ENCODE results near the gene INTS12.

INTS12 gene

DNA sequence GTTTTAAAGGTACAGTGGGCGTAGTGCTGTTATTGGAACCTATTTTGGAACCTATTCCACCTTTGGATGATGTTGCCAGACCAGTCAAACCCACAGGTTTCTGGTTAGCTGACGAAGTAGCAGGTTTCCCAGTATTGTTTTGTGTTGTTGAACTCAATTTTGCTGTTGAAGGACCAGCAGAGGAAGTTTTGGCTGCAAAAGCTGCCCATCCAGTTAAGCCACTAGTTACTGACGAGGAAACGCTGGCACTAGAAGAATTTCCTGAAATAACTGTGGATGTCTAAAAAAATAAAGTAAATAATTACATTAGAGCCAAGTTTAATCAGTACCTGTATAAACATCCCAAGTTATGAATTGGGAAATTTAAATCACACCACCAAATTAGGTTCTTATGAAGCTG is 25.5 kb downstream of the INTS12 start:
- DNase-seq (ENCODE audit: low read depth), result no peak

GRCh38 chr4:105679186-105679585 is 29.3 kb downstream of the INTS12 start:
- DNase-seq (ENCODE audit: low read depth), result no peak

GRCh38 chr4:105677709-105678108 is 30.8 kb downstream of the INTS12 start:
- no peak for DNase-seq (ENCODE audit: low read depth)

DNA sequence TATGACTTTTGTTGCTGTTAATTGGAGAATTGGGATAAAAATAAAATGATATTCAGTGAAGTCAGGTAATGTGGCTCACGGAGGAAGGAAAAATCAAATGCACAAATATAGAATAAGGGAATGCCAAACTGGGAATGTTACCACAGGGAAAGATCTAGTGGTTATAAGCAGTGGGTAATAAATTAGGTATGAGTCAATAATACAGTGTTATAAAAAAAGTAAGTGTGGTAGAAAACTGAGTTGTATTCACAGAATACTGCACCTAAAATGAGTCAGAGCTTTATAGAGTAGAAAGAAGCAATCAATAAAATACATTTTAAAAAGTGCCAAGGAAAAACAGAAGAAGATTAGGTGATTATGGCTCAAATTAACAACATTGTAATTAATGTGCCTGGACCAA is 34.5 kb downstream of the INTS12 start:
- no peak for DNase-seq (ENCODE audit: low read depth)

- no peak for DNase-seq (ENCODE audit: low read depth)
These were observed 37.2 kb downstream of the INTS12 start for GRCh38 chr4:105671301-105671700.

DNA sequence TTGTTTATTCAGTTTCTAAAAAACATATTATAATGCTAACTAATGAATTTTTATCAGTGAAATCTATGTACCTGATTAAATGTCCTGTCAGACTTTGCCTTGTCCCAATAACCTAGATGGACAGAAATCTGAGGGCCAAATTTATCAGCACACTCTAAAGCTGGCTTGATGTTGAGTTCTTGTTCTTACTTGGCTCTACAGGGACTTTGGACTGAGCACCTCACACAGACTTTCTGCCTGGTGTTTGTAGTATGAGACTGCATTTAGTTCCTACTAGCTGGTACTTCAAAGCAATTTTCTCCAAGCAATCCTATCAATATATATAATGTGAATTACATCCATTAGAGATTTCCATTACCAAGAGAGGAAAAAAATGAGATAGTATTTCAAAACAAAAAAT is 37.8 kb downstream of the INTS12 start:
- no peak for DNase-seq (ENCODE audit: low read depth)

DNA sequence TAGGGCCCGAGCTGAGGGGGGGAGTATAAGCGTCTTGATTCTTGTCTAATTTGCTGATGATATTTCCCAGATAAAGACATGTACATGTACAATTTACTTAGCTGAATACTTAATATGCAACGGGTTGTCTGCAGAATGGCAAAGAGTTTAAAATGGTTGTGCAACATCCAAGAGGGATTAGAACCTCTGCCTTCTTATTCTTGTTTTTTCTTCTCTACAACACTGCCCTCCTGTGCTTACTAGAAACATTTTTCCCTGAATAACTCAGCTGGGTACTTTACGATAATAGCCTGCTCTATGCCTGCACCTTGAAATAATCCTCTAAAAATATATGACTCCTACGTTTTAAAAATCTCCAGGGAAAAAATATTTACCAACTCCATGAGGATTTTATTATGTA is 41.8 kb downstream of the INTS12 start:
- DNase-seq (ENCODE audit: low read depth), result peak; percentile 3

DNA sequence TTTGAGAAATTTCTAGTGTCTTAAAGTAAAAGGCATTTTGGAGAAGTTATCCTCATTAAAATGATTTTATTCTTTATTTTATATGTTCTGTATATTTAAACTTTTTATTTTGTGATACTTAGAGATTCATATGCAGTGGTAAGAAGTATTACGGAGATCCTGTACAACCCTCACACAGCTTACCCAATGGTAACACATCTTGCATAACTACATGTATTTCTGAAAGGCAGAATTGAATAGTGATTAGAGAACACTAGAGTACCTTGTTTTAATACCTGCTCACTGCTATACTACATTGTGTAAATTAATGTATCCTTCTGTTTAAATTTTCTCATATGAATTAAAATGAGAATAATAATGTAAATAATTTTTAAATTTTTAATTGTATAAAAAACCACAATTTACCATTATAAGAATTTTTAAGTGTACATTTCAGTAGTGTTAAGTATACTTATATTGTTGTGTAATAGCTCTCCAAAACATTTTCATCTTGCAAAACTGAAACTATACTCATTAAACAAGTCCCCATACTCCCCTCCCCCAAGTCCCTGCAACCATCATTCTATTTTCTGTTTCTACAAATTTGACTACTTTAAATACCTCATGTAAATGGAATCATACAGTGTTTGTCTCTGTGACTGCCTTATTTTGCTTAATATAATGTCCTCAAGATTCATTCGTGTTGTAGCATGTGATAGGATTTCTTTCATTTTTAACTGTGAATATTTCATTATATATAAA is 45.4 kb downstream of the INTS12 start:
- DNase-seq (ENCODE audit: low read depth), result no peak

- no peak for DNase-seq (ENCODE audit: low read depth)
These were observed 47.5 kb downstream of the INTS12 start for GRCh38 chr4:105661028-105661427.

DNA sequence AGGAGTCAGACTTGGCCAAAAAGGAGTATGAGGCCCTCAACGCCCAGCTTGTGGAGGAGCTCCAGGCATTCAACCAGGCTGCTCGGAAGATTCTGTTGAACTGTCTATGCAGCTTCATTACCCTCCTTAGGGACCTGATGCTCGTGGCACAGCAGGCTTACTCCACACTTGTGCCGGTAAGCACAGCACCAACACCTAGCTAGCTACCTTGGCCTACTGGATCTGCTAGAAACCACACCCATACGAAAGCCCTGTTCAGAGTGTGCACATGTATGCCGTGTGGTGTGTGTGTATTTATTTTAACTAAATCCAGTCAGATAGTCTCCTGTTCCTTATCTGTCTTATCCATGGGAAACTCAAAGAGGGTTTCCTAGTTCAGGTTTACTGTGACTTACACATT is 49.3 kb downstream of the INTS12 start:
- no peak for DNase-seq (ENCODE audit: low read depth)

DNA sequence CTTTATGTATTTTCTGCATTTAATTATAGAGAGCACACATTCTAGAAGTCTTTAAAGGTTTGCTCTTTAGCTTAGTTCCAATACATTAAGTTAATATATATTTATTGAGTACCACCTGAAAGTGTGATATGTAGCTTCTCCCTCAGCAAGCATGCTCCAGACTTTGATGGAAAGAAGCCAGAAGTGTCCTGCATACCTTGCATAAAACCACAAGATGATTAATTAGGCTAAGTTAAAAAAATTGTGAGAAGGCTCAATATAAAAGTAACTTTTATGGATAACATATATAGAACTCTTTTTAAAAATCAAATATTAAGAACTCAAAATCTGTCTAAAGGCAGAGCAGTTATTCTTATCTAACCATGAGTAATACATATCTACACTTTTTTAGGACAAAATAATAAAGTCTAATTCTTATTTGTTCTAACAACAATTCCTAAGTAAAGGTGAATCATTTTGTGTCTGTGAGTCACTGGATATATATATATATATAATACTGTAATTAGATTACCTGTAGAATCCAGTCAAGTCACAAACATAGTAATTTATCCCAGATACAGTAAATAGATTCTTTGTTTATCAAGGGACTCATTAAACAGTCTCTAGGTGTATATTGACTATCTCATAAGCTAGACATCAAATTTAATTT is 51.2 kb downstream of the INTS12 start:
- DNase-seq (ENCODE audit: low read depth), result no peak

GRCh38 chr4:105652286-105652888 is 56.1 kb downstream of the INTS12 start:
- no peak for DNase-seq (ENCODE audit: low read depth)

GRCh38 chr4:105651884-105652283 is 56.6 kb downstream of the INTS12 start:
- no peak for DNase-seq (ENCODE audit: low read depth)

DNA sequence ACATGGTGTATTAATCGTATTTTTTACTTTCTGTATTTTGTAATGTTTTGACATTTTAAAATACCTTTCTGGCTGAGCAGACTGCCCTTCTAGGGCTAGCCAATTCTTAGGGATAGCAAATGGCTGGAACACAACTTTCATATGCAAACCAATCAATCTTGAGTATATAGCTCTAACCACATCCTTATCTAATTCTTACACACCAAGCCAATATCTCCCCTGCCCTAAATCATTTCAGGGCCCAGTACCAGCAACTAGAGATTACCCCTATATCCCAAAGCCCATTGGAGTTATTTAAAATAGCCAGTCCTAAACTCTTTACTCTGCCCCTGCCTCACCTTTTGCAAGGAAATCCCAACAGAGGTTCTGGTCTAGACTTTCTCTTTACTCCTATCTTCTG is 58.3 kb downstream of the INTS12 start:
- DNase-seq (ENCODE audit: low read depth), result no peak

GRCh38 chr4:105645440-105645839 is 63.0 kb downstream of the INTS12 start:
- no peak for DNase-seq (ENCODE audit: low read depth)

GRCh38 chr4:105644257-105644656 is 64.2 kb downstream of the INTS12 start:
- DNase-seq (ENCODE audit: low read depth), result no peak

- DNase-seq (ENCODE audit: low read depth), result no peak
These were observed 66.6 kb downstream of the INTS12 start for GRCh38 chr4:105641845-105642244.

- DNase-seq (ENCODE audit: low read depth), result no peak
These were observed 70.9 kb downstream of the INTS12 start for GRCh38 chr4:105637408-105638176.

DNA sequence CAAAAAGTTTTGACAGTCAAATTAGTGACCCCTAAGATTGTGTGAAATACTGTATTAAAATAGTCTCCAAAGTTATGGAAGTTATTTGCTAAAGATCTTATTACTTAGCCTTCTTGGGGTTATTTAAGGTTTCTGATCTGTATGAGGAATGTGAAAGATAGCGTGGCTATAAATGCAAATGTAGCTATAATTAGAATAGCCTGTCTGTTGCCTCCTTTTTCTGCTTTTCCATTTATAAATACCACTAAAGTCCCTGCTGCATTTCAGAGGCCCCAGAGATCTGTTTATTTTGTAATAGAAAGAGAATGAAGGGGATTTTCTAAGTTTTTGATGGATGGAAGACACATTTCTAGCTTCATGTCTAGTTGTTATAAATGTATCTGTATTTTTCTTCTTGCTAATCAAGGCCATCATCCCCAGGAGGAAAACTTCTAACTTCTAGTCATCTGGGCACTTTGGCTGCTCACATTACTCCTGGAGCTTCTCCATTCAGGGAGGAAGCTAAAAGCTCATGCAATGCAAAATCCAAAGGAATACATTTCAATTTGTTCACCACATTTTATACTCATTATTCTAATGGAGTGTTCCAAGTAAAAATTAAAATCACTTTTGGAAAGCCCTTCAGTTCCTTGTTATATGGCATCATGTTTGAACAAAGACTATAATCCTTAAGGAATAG is 73.9 kb downstream of the INTS12 start:
- DNase-seq (ENCODE audit: low read depth), result no peak

GRCh38 chr4:105633241-105633640 is 75.2 kb downstream of the INTS12 start:
- no peak for DNase-seq (ENCODE audit: low read depth)
